OCI-LY7 (cell line): ENCODE results near the gene PGK1. TPM values are rescaled to one million over a fixed set of nuclear protein-coding genes. Genes with fewer than 3 reads are reported as not detected.

Experiments
- BruUV-seq: library from RNA; stranded (reverse); fragments of 400-500 nt; replicated peaks from 2 replicates; lab custom pipeline; 2021; lab: Mats Ljungman, UMichigan
- CTCF ChIA-PET: fragments of 300-600 bp; sonication (Branson Sonifier 250); formaldehyde crosslinking; loops from one replicate; lab custom pipeline; 2022; ENCODE audit warnings: antibody characterized with exemption; ENCODE audit not compliant: unreplicated experiment; lab: Charles Lee
- POLR2A ChIA-PET: fragments of 300-600 bp; sonication (Branson Sonifier 250); formaldehyde crosslinking; loops from one replicate; lab custom pipeline; 2022; ENCODE audit warnings: antibody characterized with exemption; lab: Charles Lee
- DNase-seq: peaks from one replicate; pipeline ENCODE4 v3.0.0-alpha.2; 2015; ENCODE audit warnings: low spot score
- H2AFZ ChIP-seq: fragments of 200-600 bp; sonication (generic), shearing (Covaris generic); 2 replicates; pipeline ENCODE4 v1.6.1; 2014; ENCODE audit warnings: mild to moderate bottlenecking, antibody characterized with exemption, low read length, moderate library complexity
- H3K27ac ChIP-seq: fragments of 200-600 bp; sonication (generic); 2 replicates; pipeline ENCODE4 v1.5.1; 2014; ENCODE audit warnings: mixed run types, low read depth, mild to moderate bottlenecking, moderate library complexity, low read length, inconsistent platforms; ENCODE audit not compliant: poor library complexity, severe bottlenecking
- H3K36me3 ChIP-seq: fragments of 200-600 bp; sonication (generic); 2 replicates; pipeline ENCODE4 v1.6.1; 2014; ENCODE audit warnings: mild to moderate bottlenecking, antibody characterized with exemption, low read length, moderate library complexity, mixed read lengths; ENCODE audit not compliant: insufficient read depth
- H3K4me1 ChIP-seq: fragments of 200-600 bp; sonication (generic); 2 replicates; pipeline ENCODE4 v1.5.1; 2014; ENCODE audit warnings: mild to moderate bottlenecking, low read length; ENCODE audit not compliant: insufficient read depth, poor library complexity, severe bottlenecking
- H3K4me2 ChIP-seq: fragments of 200-600 bp; sonication (generic); 2 replicates; pipeline ENCODE4 v1.6.1; 2014; ENCODE audit warnings: mild to moderate bottlenecking, low read length
- H3K4me3 ChIP-seq: fragments of 200-600 bp; sonication (generic); 2 replicates; pipeline ENCODE4 v1.5.1; 2014; ENCODE audit warnings: mild to moderate bottlenecking, low read depth, low read length; ENCODE audit not compliant: poor library complexity, severe bottlenecking
- H3K79me2 ChIP-seq: fragments of 200-600 bp; sonication (generic); 2 replicates; pipeline ENCODE4 v1.6.1; 2016; ENCODE audit warnings: low read depth, mild to moderate bottlenecking, low read length, moderate library complexity, mixed read lengths; ENCODE audit not compliant: insufficient read depth
- H3K9me2 ChIP-seq: fragments of 200-600 bp; sonication (generic); 2 replicates; pipeline ENCODE4 v1.6.1; 2016; ENCODE audit warnings: mild to moderate bottlenecking, low read length, mixed read lengths; ENCODE audit not compliant: insufficient read depth
- H3K9me3 ChIP-seq: fragments of 200-600 bp; sonication (generic); 2 replicates; pipeline ENCODE4 v1.6.1; 2014; ENCODE audit warnings: mild to moderate bottlenecking, mixed run types, low read length, mixed read lengths
- H4K20me1 ChIP-seq: fragments of 200-600 bp; sonication (generic); 2 replicates; pipeline ENCODE4 v1.6.1; 2014; ENCODE audit warnings: mild to moderate bottlenecking, antibody characterized with exemption, low read length, moderate library complexity, mixed read lengths; ENCODE audit not compliant: insufficient read depth
- CTCF ChIP-seq: fragments of 200-600 bp; sonication (generic); conservative IDR thresholded peaks from 2 replicates; pipeline ENCODE4 v1.5.1; 2014; ENCODE audit warnings: mild to moderate bottlenecking, antibody characterized with exemption, low read length, moderate library complexity, mixed read lengths
- EZH2phosphoT487 ChIP-seq: fragments of 200-600 bp; sonication (generic); IDR thresholded peaks from 2 replicates; pipeline ENCODE4 v1.6.1; 2018; ENCODE audit warnings: low read depth, borderline replicate concordance, mild to moderate bottlenecking, mixed run types, antibody characterized with exemption, low read length, moderate library complexity, mixed read lengths
- intact Hi-C: fragments of 100-400 bp; cut with micrococcal nuclease; formaldehyde crosslinking; loops from one replicate; pipeline ENCODE4 v1.10.0; 2022; ENCODE audit not compliant: unreplicated experiment
- total RNA-seq, 2 experiments: library from RNA; depleted of rRNA in 1 of 2; stranded (reverse); fragments of >200 nt in 1 of 2; shearing (Covaris generic) in 1 of 2; gene quantifications; 2 replicates each; pipeline ENCODE4 v1.2.3, GENCODE V29; 2014 to 2022

PGK1 gene
- total RNA-seq, 2 experiments from 2014 or later = 164 to 433 TPM

- H3K36me3 ChIP-seq = peaks cover 48% of the 10 kb centered on the region
- CTCF ChIA-PET = no interaction called here
- peaks cover 48% of the 10 kb centered on the region for H4K20me1 ChIP-seq
- peaks cover 55% of the 10 kb centered on the region for H3K79me2 ChIP-seq
- BruUV-seq = no TSS peak
- H2AFZ ChIP-seq = 0 out of 2 replicates have a peak overlapping the region, but pooled peaks have one; percentile 10
- H3K27ac ChIP-seq = peak overlapping the region; percentile 82
- intact Hi-C loops = loop anchor here (5.0 to 10.0 kb wide), 3 partner anchors 192 to 1040 kb away; partner anchors contain the start of genes ATP7A, CYSLTR1 and GPR174
- peak; percentile 56 for DNase-seq
- H3K9me3 ChIP-seq = 0 out of 2 replicates have a peak, but pooled peaks cover 3% of the 10 kb centered on the region
- peak overlapping the region; percentile 100 for H3K4me3 ChIP-seq
- TF ChIP-seq CTCF = no peak
- TF ChIP-seq EZH2phosphoT487 = no peak
- H3K4me1 ChIP-seq = peaks cover 55% of the 10 kb centered on the region
- H3K9me2 ChIP-seq = no peaks in the 10 kb centered on the region
- POLR2A ChIA-PET = interaction anchor here (0.6 to 1.2 kb wide), 4 partner anchors 13 to 332 kb away, joined by 3 to 4 read pairs (median 4); no protein-coding TSS in a partner anchor
- peak overlapping the region; percentile 98 for H3K4me2 ChIP-seq
Observed at GRCh38 chrX:78104447-78105176, 564 bp downstream of the PGK1 start.

GRCh38 chrX:78105944-78106650, 2.0 kb downstream of the PGK1 start:
- Histone ChIP-seq H3K9me2 (no peaks in the 10 kb centered on the region), H3K4me2 (peak overlapping the region; percentile 98), H3K36me3 (peaks cover 61% of the 10 kb centered on the region), H2AFZ (no peak overlapping the region), H3K4me3 (peak overlapping the region; percentile 100), H3K27ac (no peak overlapping the region), H3K9me3 (0 out of 2 replicates have a peak, but pooled peaks cover 3% of the 10 kb centered on the region), H4K20me1 (peaks cover 48% of the 10 kb centered on the region), H3K79me2 (peaks cover 70% of the 10 kb centered on the region), H3K4me1 (peaks cover 55% of the 10 kb centered on the region)
- intact Hi-C loops = loop anchor here (10.0 kb wide), 2 partner anchors 219 to 1039 kb away; partner anchors contain the start of genes CYSLTR1 and GPR174
- DNase-seq = no peak
- TF ChIP-seq CTCF = no peak
- TF ChIP-seq EZH2phosphoT487 = no peak
- no TSS peak for BruUV-seq
- ChIA-PET CTCF (no interaction called here), POLR2A (no interaction called here)
